ENCODE results near the gene ATF6.

ATF6 gene

GRCh38 chr1:161738627-161739287, 27.4 kb upstream of the ATF6 start:
- ChIA-PET POLR2A (interaction anchor here (0.6 to 1.4 kb wide), 3 partner anchors 8 to 47 kb away, joined by 3 to 5 read pairs (median 3); no protein-coding TSS in a partner anchor), CTCF (interaction anchor here (0.6 to 9.1 kb wide), 22 partner anchors 10 to 860 kb away, joined by 3 to 144 read pairs (median 6); partner anchors contain the start of genes DUSP12 and FCRLA)
- H3K4me3 ChIP-seq (ENCODE audit: low read depth, low read length), result no peak overlapping the region
- DNase-seq (ENCODE audit: low read depth, low spot score), result peak; percentile 45
- peak; percentile 61 for TF ChIP-seq CTCF (IDR thresholded peaks at IDR 0.05; ENCODE audit: insufficient read depth, low read length, missing control alignments)

DNA sequence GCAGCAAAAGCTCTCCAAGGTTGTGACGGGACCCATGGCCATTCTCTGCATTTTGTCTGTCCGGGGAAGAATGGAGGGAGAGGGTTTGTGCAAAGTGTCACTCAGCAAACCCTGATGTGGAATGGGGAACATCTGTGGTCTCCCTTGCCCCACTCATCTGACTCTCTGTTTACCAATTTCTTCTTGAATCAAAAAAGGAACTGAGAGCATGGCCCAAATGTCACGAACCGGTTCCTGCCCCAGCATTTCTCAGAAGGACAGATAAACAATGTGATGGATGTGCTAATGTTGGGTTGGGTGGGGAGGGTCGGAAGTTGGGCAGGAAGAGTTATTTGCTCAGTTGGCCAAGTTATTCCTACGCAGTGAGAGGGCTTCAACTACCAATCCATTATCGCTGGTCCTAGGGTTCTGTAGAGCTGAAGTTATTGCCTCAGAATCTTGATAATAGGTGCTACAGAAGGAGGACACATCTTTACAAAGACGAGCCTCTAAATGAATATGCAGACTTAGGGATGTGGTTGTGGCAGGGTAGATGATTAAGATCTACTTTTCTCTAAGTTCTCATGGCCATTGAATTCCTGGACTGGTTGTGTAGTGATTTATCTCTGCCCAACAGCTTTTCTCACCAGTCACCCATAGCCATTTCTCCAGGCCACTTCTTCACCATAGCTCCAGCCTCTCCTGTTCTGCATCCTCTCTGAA, 26.1 kb upstream of the ATF6 start:
- ChIA-PET CTCF (interaction anchor here (0.7 to 9.1 kb wide), 23 partner anchors 7 to 482 kb away, joined by 3 to 144 read pairs (median 7); partner anchors contain the start of genes DUSP12 and FCRLA), POLR2A (interaction anchor here (0.6 kb wide), 1 partner anchor 35 kb away, joined by 4 read pairs; no protein-coding TSS in a partner anchor)
- H3K4me3 ChIP-seq (ENCODE audit: low read depth, low read length), result no peak overlapping the region
- TF ChIP-seq CTCF (IDR thresholded peaks at IDR 0.05; ENCODE audit: insufficient read depth, low read length, missing control alignments), result no peak
- DNase-seq (ENCODE audit: low read depth, low spot score), result no peak

GRCh38 chr1:161740921-161741320, 25.2 kb upstream of the ATF6 start:
- H3K4me3 ChIP-seq (ENCODE audit: low read depth, low read length), result no peak overlapping the region
- DNase-seq (ENCODE audit: low read depth, low spot score), result no peak
- CTCF ChIA-PET, result interaction anchor here (0.8 to 9.1 kb wide), 17 partner anchors 8 to 483 kb away, joined by 3 to 144 read pairs (median 9); partner anchors contain the start of genes DUSP12 and FCRLA
- POLR2A ChIA-PET, result interaction anchor here (0.6 kb wide), 1 partner anchor 36 kb away, joined by 4 read pairs; no protein-coding TSS in a partner anchor
- no peak for TF ChIP-seq CTCF (IDR thresholded peaks at IDR 0.05; ENCODE audit: insufficient read depth, low read length, missing control alignments)

DNA sequence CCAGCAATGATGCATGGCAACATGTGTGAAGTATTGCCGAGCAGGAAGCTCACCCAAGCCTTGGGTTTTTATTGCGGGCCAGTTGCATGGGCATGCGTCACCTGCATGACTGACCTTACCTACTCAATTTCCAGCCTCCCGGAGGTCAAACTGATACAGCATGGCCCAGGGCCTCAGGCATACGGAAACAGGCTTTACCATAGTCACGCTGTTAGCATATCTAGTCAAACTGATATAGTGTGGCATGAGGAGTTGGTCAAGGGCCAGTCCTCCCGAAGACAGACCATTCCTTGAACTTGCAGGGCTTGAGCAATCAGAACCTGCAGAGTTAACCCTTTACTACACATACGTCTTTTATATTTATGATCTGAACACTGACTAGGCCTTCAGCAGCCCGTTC, 22.9 kb upstream of the ATF6 start:
- ChIA-PET POLR2A (interaction anchor here (0.6 kb wide), 1 partner anchor 59 kb away, joined by 3 read pairs; no protein-coding TSS in a partner anchor), CTCF (interaction anchor here (0.8 to 9.1 kb wide), 10 partner anchors 8 to 294 kb away, joined by 3 to 144 read pairs (median 26); partner anchors contain the start of gene DUSP12)
- no peak for TF ChIP-seq CTCF (IDR thresholded peaks at IDR 0.05; ENCODE audit: insufficient read depth, low read length, missing control alignments)
- no peak overlapping the region for H3K4me3 ChIP-seq (ENCODE audit: low read depth, low read length)
- no peak for DNase-seq (ENCODE audit: low read depth, low spot score)

DNA sequence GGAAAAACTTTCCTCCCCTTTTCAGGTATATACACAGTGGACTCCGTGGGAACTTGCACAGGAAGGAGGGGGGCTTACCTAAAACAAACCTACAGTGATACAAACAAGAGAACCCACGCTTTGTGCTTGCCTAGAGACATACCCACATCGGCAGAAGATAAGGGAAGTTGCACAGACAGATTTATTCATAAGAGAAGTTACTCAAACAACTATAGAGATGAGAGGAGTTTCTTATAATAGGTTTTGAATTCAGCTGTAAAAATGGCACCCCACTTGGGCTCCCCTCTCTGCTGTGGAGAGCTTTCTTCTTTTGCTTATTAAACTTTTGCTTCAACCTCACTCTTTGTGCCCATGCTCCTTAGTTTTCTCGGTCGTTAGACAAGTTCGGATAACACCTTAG, 18.3 kb upstream of the ATF6 start:
- no peak for DNase-seq (ENCODE audit: low read depth, low spot score)
- ChIA-PET POLR2A (no interaction called here), CTCF (interaction anchor here (1.0 to 7.9 kb wide), 4 partner anchors 8 to 261 kb away, joined by 3 to 77 read pairs (median 7); no protein-coding TSS in a partner anchor)
- no peak for TF ChIP-seq CTCF (IDR thresholded peaks at IDR 0.05; ENCODE audit: insufficient read depth, low read length, missing control alignments)
- H3K4me3 ChIP-seq (ENCODE audit: low read depth, low read length), result no peak overlapping the region

Data from AG04449 (cell line).